Activated naive CD8-positive, alpha-beta T cell treated with anti-CD3 and anti-CD28 coated beads, Interleukin-2, amount 10 ng/mL, durations not matched to agents 7 days and 5 days (primary cell): ENCODE results near the gene COG4. TPM values are rescaled to one million over a fixed set of nuclear protein-coding genes. Genes with fewer than 3 reads are reported as not detected.
"Not testable (repeated sequence)": the region's sequence is repeated elsewhere in the genome, so short reads cannot be mapped to it uniquely, and the experiment has no call there.

Source experiments
- ATAC-seq: fragments of 150-1000 bp; cut with Tn5 transposase; one replicate; pipeline ENCODE4 v1.10.0; 2021; ENCODE audit warnings: low read depth, moderate library complexity
- POLR2A ChIA-PET: fragments of 350-600 bp; sonication (Branson Sonifier 250); formaldehyde crosslinking; loops from one replicate; lab custom pipeline; 2021; ENCODE audit warnings: antibody characterized with exemption; lab: Charles Lee
- DNase-seq: peaks from one replicate; pipeline ENCODE4 v3.0.0; 2021
- H3K27ac Mint-ChIP-seq: one replicate; pipeline ENCODE4 v1.8.0; 2022; ENCODE audit warnings: mild to moderate bottlenecking, mixed read lengths
- H3K27me3 Mint-ChIP-seq: one replicate; pipeline ENCODE4 v1.8.0; 2022; ENCODE audit warnings: mild to moderate bottlenecking, moderate library complexity, mixed read lengths
- H3K36me3 Mint-ChIP-seq: one replicate; pipeline ENCODE4 v1.8.0; 2021; ENCODE audit warnings: mild to moderate bottlenecking, mixed read lengths
- H3K4me1 Mint-ChIP-seq: one replicate; pipeline ENCODE4 v1.8.0; 2021; ENCODE audit warnings: mixed read lengths
- H3K4me3 Mint-ChIP-seq: one replicate; pipeline ENCODE4 v1.8.0; 2022; ENCODE audit warnings: mild to moderate bottlenecking, moderate library complexity, mixed read lengths
- H3K9me3 Mint-ChIP-seq: one replicate; pipeline ENCODE4 v1.8.0; 2021; ENCODE audit warnings: mixed read lengths
- total RNA-seq, 2 experiments: library from RNA; stranded (reverse); gene quantifications; one replicate each; pipeline ENCODE4 v1.2.3, GENCODE V29; 2021

Gene COG4
- total RNA-seq, 2 experiments from 2014 or later: 73.8 to 75.3 TPM

GRCh38 chr16:70552675-70553074 is 29.3 kb upstream of the COG4 start:
- Mint-ChIP-seq H3K36me3 (peaks cover 36% of the 10 kb centered on the region), H3K27ac (no peak overlapping the region), H3K9me3 (no peaks in the 10 kb centered on the region), H3K27me3 (no peaks in the 10 kb centered on the region), H3K4me1 (peaks cover 20% of the 10 kb centered on the region), H3K4me3 (no peak overlapping the region)
- ATAC-seq (no peak), DNase-seq (no peak)
- POLR2A ChIA-PET: interaction anchor here (1.7 kb wide), 1 partner anchor 30 kb away, joined by 4 read pairs; no protein-coding TSS in a partner anchor

GRCh38 chr16:70551788-70552187 is 28.4 kb upstream of the COG4 start:
- POLR2A ChIA-PET: interaction anchor here (1.0 kb wide), 1 partner anchor 21 kb away, joined by 3 read pairs; no protein-coding TSS in a partner anchor
- Mint-ChIP-seq H3K27ac (no peak overlapping the region), H3K4me1 (peaks cover 20% of the 10 kb centered on the region)

GRCh38 chr16:70550082-70550481 is 26.7 kb upstream of the COG4 start:
- peaks cover 36% of the 10 kb centered on the region for H3K36me3 Mint-ChIP-seq
- peak overlapping the region; percentile 65 for H3K27ac Mint-ChIP-seq
- H3K4me1 Mint-ChIP-seq: peaks cover 20% of the 10 kb centered on the region
- no peaks in the 10 kb centered on the region for H3K9me3 Mint-ChIP-seq
- POLR2A ChIA-PET: no interaction called here
- ATAC-seq (no peak), DNase-seq (no peak)
- no peak overlapping the region for H3K4me3 Mint-ChIP-seq
- H3K27me3 Mint-ChIP-seq: no peaks in the 10 kb centered on the region

More at GRCh38 chr16:70551788-70552187, 28.4 kb upstream of the COG4 start:
- Mint-ChIP-seq H3K27me3 (no peaks in the 10 kb centered on the region), H3K36me3 (peaks cover 36% of the 10 kb centered on the region), H3K4me3 (no peak overlapping the region), H3K9me3 (no peaks in the 10 kb centered on the region)
- no peak for DNase-seq
- no peak for ATAC-seq

GRCh38 chr16:70548936-70549335 is 25.6 kb upstream of the COG4 start:
- Mint-ChIP-seq H3K4me1 (peaks cover 18% of the 10 kb centered on the region), H3K36me3 (peaks cover 35% of the 10 kb centered on the region), H3K27ac (no peak overlapping the region), H3K4me3 (no peak overlapping the region), H3K27me3 (no peaks in the 10 kb centered on the region), H3K9me3 (no peaks in the 10 kb centered on the region)
- POLR2A ChIA-PET: interaction anchor here (0.8 to 1.2 kb wide), 5 partner anchors 10 to 298 kb away, joined by 3 to 4 read pairs (median 3); partner anchors contain the start of genes COG4 and EXOSC6
- DNase-seq (no peak), ATAC-seq (no peak)

GRCh38 chr16:70544548-70544947 is 21.2 kb upstream of the COG4 start:
- no peaks in the 10 kb centered on the region for H3K9me3 Mint-ChIP-seq
- DNase-seq (no peak), ATAC-seq (no peak)
- peaks cover 8% of the 10 kb centered on the region for H3K4me1 Mint-ChIP-seq
- no peaks in the 10 kb centered on the region for H3K27me3 Mint-ChIP-seq
- no peak overlapping the region for H3K27ac Mint-ChIP-seq
- no peak overlapping the region for H3K4me3 Mint-ChIP-seq
- peaks cover 38% of the 10 kb centered on the region for H3K36me3 Mint-ChIP-seq
- POLR2A ChIA-PET: no interaction called here

GRCh38 chr16:70540994-70541393 is 17.6 kb upstream of the COG4 start:
- Mint-ChIP-seq H3K27ac (no peak overlapping the region), H3K4me3 (no peak overlapping the region), H3K36me3 (peaks cover 41% of the 10 kb centered on the region), H3K27me3 (no peaks in the 10 kb centered on the region), H3K9me3 (no peaks in the 10 kb centered on the region), H3K4me1 (peaks cover 9% of the 10 kb centered on the region)
- POLR2A ChIA-PET: no interaction called here
- ATAC-seq (no peak), DNase-seq (no peak)

- H3K9me3 Mint-ChIP-seq: no peaks in the 10 kb centered on the region
- H3K27me3 Mint-ChIP-seq: no peaks in the 10 kb centered on the region
- H3K36me3 Mint-ChIP-seq: peaks cover 53% of the 10 kb centered on the region
- ATAC-seq: no peak
- POLR2A ChIA-PET: interaction anchor here (1.5 kb wide), 1 partner anchor 10 kb away, joined by 4 read pairs; no protein-coding TSS in a partner anchor
- no peak overlapping the region for H3K4me3 Mint-ChIP-seq
- peaks cover 16% of the 10 kb centered on the region for H3K4me1 Mint-ChIP-seq
- no peak overlapping the region for H3K27ac Mint-ChIP-seq
- no peak for DNase-seq
Measured at GRCh38 chr16:70534971-70535370, 11.6 kb upstream of the COG4 start.

GRCh38 chr16:70529954-70530353 is 6.6 kb upstream of the COG4 start:
- not testable (repeated sequence) for DNase-seq, H3K4me3 Mint-ChIP-seq, H3K27me3 Mint-ChIP-seq, ATAC-seq, H3K27ac Mint-ChIP-seq, H3K9me3 Mint-ChIP-seq
- H3K36me3 Mint-ChIP-seq: peaks cover 54% of the 10 kb centered on the region
- peaks cover 37% of the 10 kb centered on the region for H3K4me1 Mint-ChIP-seq
- POLR2A ChIA-PET: interaction anchor here (0.6 kb wide), 1 partner anchor 33 kb away, joined by 3 read pairs; no protein-coding TSS in a partner anchor

GRCh38 chr16:70529051-70529777 is 5.9 kb upstream of the COG4 start:
- H3K4me1 Mint-ChIP-seq: peaks cover 36% of the 10 kb centered on the region

GRCh38 chr16:70527315-70527996 is 4.1 kb upstream of the COG4 start:
- Mint-ChIP-seq H3K36me3 (peaks cover 46% of the 10 kb centered on the region), H3K9me3 (no peaks in the 10 kb centered on the region), H3K4me1 (peaks cover 36% of the 10 kb centered on the region), H3K27ac (peak overlapping the region; percentile 77), H3K4me3 (peak overlapping the region; percentile 84), H3K27me3 (no peaks in the 10 kb centered on the region)
- POLR2A ChIA-PET: no interaction called here
- DNase-seq: no peak
- ATAC-seq: no peak

More at GRCh38 chr16:70529051-70529777, 5.9 kb upstream of the COG4 start:
- POLR2A ChIA-PET: no interaction called here
- H3K36me3 Mint-ChIP-seq: peaks cover 51% of the 10 kb centered on the region
- H3K27ac Mint-ChIP-seq: no peak overlapping the region
- ATAC-seq (no peak), DNase-seq (no peak)
- H3K27me3 Mint-ChIP-seq: no peaks in the 10 kb centered on the region
- H3K9me3 Mint-ChIP-seq: no peaks in the 10 kb centered on the region
- H3K4me3 Mint-ChIP-seq: peak overlapping the region; percentile 55

GRCh38 chr16:70526403-70526802 is 3.0 kb upstream of the COG4 start:
- peak overlapping the region; percentile 84 for H3K4me3 Mint-ChIP-seq
- peaks cover 43% of the 10 kb centered on the region for H3K36me3 Mint-ChIP-seq
- peaks cover 38% of the 10 kb centered on the region for H3K4me1 Mint-ChIP-seq
- DNase-seq: no peak
- no peak for ATAC-seq
- no peaks in the 10 kb centered on the region for H3K9me3 Mint-ChIP-seq
- peak overlapping the region; percentile 77 for H3K27ac Mint-ChIP-seq
- POLR2A ChIA-PET: interaction anchor here (1.1 to 4.5 kb wide), 3 partner anchors 22 to 238 kb away, joined by 3 to 63 read pairs (median 15); partner anchors contain the start of gene AARS1
- H3K27me3 Mint-ChIP-seq: no peaks in the 10 kb centered on the region

- H3K4me3 Mint-ChIP-seq: peak overlapping the region; percentile 97
- not testable (repeated sequence) for H3K27me3 Mint-ChIP-seq, H3K9me3 Mint-ChIP-seq, ATAC-seq
- peaks cover 39% of the 10 kb centered on the region for H3K36me3 Mint-ChIP-seq
- peak overlapping the region; percentile 98 for H3K27ac Mint-ChIP-seq
- peak; percentile 55 for DNase-seq
- POLR2A ChIA-PET: interaction anchor here (0.7 to 4.5 kb wide), 10 partner anchors 10 to 274 kb away, joined by 3 to 63 read pairs (median 4); partner anchors contain the start of genes AARS1 and DDX19A
- peaks cover 49% of the 10 kb centered on the region for H3K4me1 Mint-ChIP-seq
Measured at GRCh38 chr16:70524399-70524825, 1.1 kb upstream of the COG4 start.

GRCh38 chr16:70523743-70524398 is 517 bp upstream of the COG4 start, which contains the start of gene SF3B3:
Gene SF3B3, plus strand, starts transcription at chr16:70523816. Its CDS starts 2,841 bp downstream, at chr16:70526657.
- POLR2A ChIA-PET: interaction anchor here (0.7 to 4.5 kb wide), 11 partner anchors 15 to 235 kb away, joined by 3 to 63 read pairs (median 4); partner anchors contain the start of genes AARS1 and DDX19A
- Mint-ChIP-seq H3K4me3 (peak within 1 kb of the TSS; percentile 97), H3K27ac (peak within 1 kb of the TSS; percentile 98), H3K4me1 (peaks cover 43% of the 10 kb centered on the region), H3K36me3 (peaks cover 36% of the 10 kb centered on the region), H3K9me3 (no peaks in the 10 kb centered on the region), H3K27me3 (no peaks in the 10 kb centered on the region)
- DNase-seq (peak; percentile 81), ATAC-seq (peak; percentile 62)
